SK-N-SH treated with all-trans-retinoic acid at 6 μM for 48 hours (cell line): ENCODE results near the gene TRIM66.

Experiments used
- BACH2 ChIP-seq: fragments of 250-450 bp; sonication (Bioruptor Pico); IDR thresholded peaks from 2 replicates; pipeline ENCODE4 v1.9.0; 2021; ENCODE audit warnings: mild to moderate bottlenecking, borderline replicate concordance
- ESRRG ChIP-seq: fragments of 250-450 bp; sonication (Bioruptor Pico); IDR thresholded peaks from 2 replicates; pipeline ENCODE4 v1.6.1; 2021; ENCODE audit warnings: mild to moderate bottlenecking
- PATZ1 ChIP-seq: fragments of 250-450 bp; sonication (Bioruptor Pico); IDR thresholded peaks from 2 replicates; pipeline ENCODE4 v1.8.0; 2020; ENCODE audit warnings: mild to moderate bottlenecking, moderate library complexity, borderline replicate concordance
- SNAI2 ChIP-seq: fragments of 250-450 bp; sonication (Bioruptor Pico); IDR thresholded peaks from 2 replicates; pipeline ENCODE4 v1.5.0; 2020; ENCODE audit warnings: mild to moderate bottlenecking, moderate library complexity
- TSHZ2 ChIP-seq: fragments of 250-450 bp; sonication (Bioruptor Pico); IDR thresholded peaks from 2 replicates; pipeline ENCODE4 v1.5.0; 2020; ENCODE audit warnings: mild to moderate bottlenecking, moderate library complexity
- ZFP3 ChIP-seq: fragments of 250-450 bp; sonication (Bioruptor Pico); IDR thresholded peaks from 2 replicates; pipeline ENCODE4 v1.5.0; 2020; ENCODE audit warnings: mild to moderate bottlenecking, moderate library complexity
- ZFP30 ChIP-seq: fragments of 450-650 bp; formaldehyde crosslinking; IDR thresholded peaks from 2 replicates; pipeline ENCODE4 v1.5.0; 2022; ENCODE audit warnings: mild to moderate bottlenecking, moderate library complexity

GRCh38 chr11:8661001-8661795 lies 21.3 kb downstream of the TRIM66 start:
- TF ChIP-seq ESRRG (CRISPR knock-in tag): no peak
- TF ChIP-seq PATZ1 (CRISPR knock-in tag): no peak
- no peak for TF ChIP-seq ZFP30 (CRISPR knock-in tag)
- no peak for TF ChIP-seq BACH2 (CRISPR knock-in tag)
- no peak for TF ChIP-seq SNAI2
- TF ChIP-seq TSHZ2 (CRISPR knock-in tag): no peak
- TF ChIP-seq ZFP3: no peak
